SKM-1 (cell line): Measurements from ENCODE around the gene UCK1.

Experiments
- DNase-seq: peaks from one replicate; lab custom pipeline; 2025; ENCODE audit not compliant: unreplicated experiment; lab: John Stamatoyannopoulos, UW

The UCK1 gene

GRCh38 chr9:131477816-131478419 lies 53.1 kb downstream of the UCK1 start:
- no peak for DNase-seq

- DNase-seq, result no peak
These were observed 53.7 kb downstream of the UCK1 start for GRCh38 chr9:131477367-131477766.

GRCh38 chr9:131476777-131477345 lies 54.2 kb downstream of the UCK1 start:
- DNase-seq, result no peak

- no peak for DNase-seq
These were observed 54.9 kb downstream of the UCK1 start for GRCh38 chr9:131475956-131476776.

- no peak for DNase-seq
These were observed 55.7 kb downstream of the UCK1 start for GRCh38 chr9:131475111-131475955.

- no peak for DNase-seq
These were observed 56.4 kb downstream of the UCK1 start for GRCh38 chr9:131474711-131475110.

GRCh38 chr9:131473891-131474290 lies 57.2 kb downstream of the UCK1 start:
- DNase-seq, result no peak
